MCF 10A (cell line): ENCODE data around the gene SBK1. TPM values are rescaled to one million over a fixed set of nuclear protein-coding genes. Genes with fewer than 3 reads are reported as not detected.
"Not testable (repeated sequence)": the region's sequence is repeated elsewhere in the genome, so short reads cannot be mapped to it uniquely, and the experiment has no call there.

Experiments used
- BruUV-seq: library from RNA; stranded (reverse); fragments of 400-500 nt; replicated peaks from 2 replicates; lab custom pipeline; 2021; lab: Mats Ljungman, UMichigan
- CTCF ChIA-PET: fragments of 300-600 bp; sonication (Branson Sonifier 250); formaldehyde crosslinking; extraction: SDS; loops from one replicate; lab custom pipeline; 2021; ENCODE audit warnings: antibody characterized with exemption, inconsistent platforms; lab: Yijun Ruan, JAX
- POLR2A ChIA-PET: fragments of 300-600, 350-650 bp; sonication (Branson Sonifier 250); formaldehyde crosslinking; extraction: SDS; loops from one replicate; lab custom pipeline; 2020; ENCODE audit warnings: antibody characterized with exemption, inconsistent platforms; lab: Yijun Ruan, JAX
- DNase-seq: peaks from one replicate; pipeline ENCODE4 v3.0.0-alpha.2; 2018; ENCODE audit not compliant: unreplicated experiment
- H3K27ac Mint-ChIP-seq: one replicate; pipeline ENCODE4 v1.8.0; 2022; ENCODE audit warnings: mild to moderate bottlenecking, low read depth, mixed read lengths; ENCODE audit not compliant: unreplicated experiment
- H3K27me3 Mint-ChIP-seq: one replicate; pipeline ENCODE4 v1.8.0; 2022; ENCODE audit warnings: mixed read lengths; ENCODE audit not compliant: insufficient read depth, unreplicated experiment
- H3K36me3 Mint-ChIP-seq: one replicate; pipeline ENCODE4 v1.8.0; 2022; ENCODE audit warnings: mild to moderate bottlenecking, moderate library complexity, mixed read lengths; ENCODE audit not compliant: insufficient read depth, unreplicated experiment
- H3K4me1 Mint-ChIP-seq: one replicate; pipeline ENCODE4 v1.8.0; 2022; ENCODE audit warnings: mixed read lengths; ENCODE audit not compliant: insufficient read depth, unreplicated experiment
- H3K4me3 Mint-ChIP-seq: one replicate; pipeline ENCODE4 v1.8.0; 2022; ENCODE audit warnings: mild to moderate bottlenecking, moderate library complexity, mixed read lengths; ENCODE audit not compliant: unreplicated experiment
- H3K9me3 Mint-ChIP-seq: one replicate; pipeline ENCODE4 v1.8.0; 2022; ENCODE audit warnings: mixed read lengths; ENCODE audit not compliant: unreplicated experiment
- CTCF ChIP-seq: fragments of 200-600 bp; IDR thresholded peaks from one replicate; pipeline ENCODE4 v1.8.0; 2022; ENCODE audit warnings: antibody characterized with exemption, mild to moderate bottlenecking; ENCODE audit not compliant: unreplicated experiment
- intact Hi-C: fragments of 100-400 bp; cut with micrococcal nuclease; formaldehyde crosslinking; loops from 2 replicates; pipeline ENCODE4 v1.14.1; 2022
- total RNA-seq: library from RNA; stranded (reverse); gene quantifications from 2 replicates; pipeline ENCODE4 v1.2.3, GENCODE V29; 2022

The SBK1 gene
- total RNA-seq, 1 experiment from 2014 or later: 0.14 TPM

- no peak overlapping the region for H3K27ac Mint-ChIP-seq
- POLR2A ChIA-PET: no interaction called here
- no peaks in the 10 kb centered on the region for H3K9me3 Mint-ChIP-seq
- no peaks in the 10 kb centered on the region for H3K4me1 Mint-ChIP-seq
- peak; percentile 86 for TF ChIP-seq CTCF
- no peak overlapping the region for H3K4me3 Mint-ChIP-seq
- CTCF ChIA-PET: interaction anchor here (0.5 to 6.4 kb wide), 18 partner anchors 11 to 1336 kb away, joined by 3 to 85 read pairs (median 4); no protein-coding TSS in a partner anchor
- H3K27me3 Mint-ChIP-seq: no peaks in the 10 kb centered on the region
- intact Hi-C loops: no loop called here
- no peaks in the 10 kb centered on the region for H3K36me3 Mint-ChIP-seq
- BruUV-seq: no TSS peak
- DNase-seq: peak; percentile 40
These were observed 29.5 kb downstream of the SBK1 start for GRCh38 chr16:28321700-28322411.

- CTCF ChIA-PET: interaction anchor here (0.6 to 1.2 kb wide), 4 partner anchors 46 to 782 kb away, joined by 3 to 5 read pairs (median 4); no protein-coding TSS in a partner anchor
- POLR2A ChIA-PET: no interaction called here
- TF ChIP-seq CTCF: no peak
- Mint-ChIP-seq H3K27ac (no peak overlapping the region), H3K27me3 (no peaks in the 10 kb centered on the region), H3K4me3 (no peak overlapping the region), H3K36me3 (no peaks in the 10 kb centered on the region), H3K9me3 (no peaks in the 10 kb centered on the region), H3K4me1 (no peaks in the 10 kb centered on the region)
- BruUV-seq: no TSS peak
- no peak for DNase-seq
- intact Hi-C loops: no loop called here
These were observed 32.0 kb downstream of the SBK1 start for GRCh38 chr16:28324235-28324886.

- Mint-ChIP-seq H3K27ac (no peak overlapping the region), H3K4me1 (no peaks in the 10 kb centered on the region), H3K36me3 (no peaks in the 10 kb centered on the region), H3K9me3 (no peaks in the 10 kb centered on the region), H3K4me3 (no peak overlapping the region), H3K27me3 (no peaks in the 10 kb centered on the region)
- no peak for TF ChIP-seq CTCF
- no peak for DNase-seq
- intact Hi-C loops: no loop called here
- CTCF ChIA-PET: interaction anchor here (0.6 to 0.7 kb wide), 2 partner anchors 47 to 782 kb away, joined by 3 read pairs; no protein-coding TSS in a partner anchor
- no TSS peak for BruUV-seq
- POLR2A ChIA-PET: no interaction called here
These were observed 32.6 kb downstream of the SBK1 start for GRCh38 chr16:28324887-28325279.

- no peaks in the 10 kb centered on the region for H3K36me3 Mint-ChIP-seq
- CTCF ChIA-PET: interaction anchor here (0.9 to 1.0 kb wide), 2 partner anchors 9 to 10 kb away, joined by 3 to 4 read pairs; no protein-coding TSS in a partner anchor
- peak; percentile 43 for DNase-seq
- no peaks in the 10 kb centered on the region for H3K27me3 Mint-ChIP-seq
- POLR2A ChIA-PET: interaction anchor here (0.6 kb wide), 1 partner anchor 16 kb away, joined by 3 read pairs; no protein-coding TSS in a partner anchor
- peak; percentile 45 for TF ChIP-seq CTCF
- H3K27ac Mint-ChIP-seq: no peak overlapping the region
- no TSS peak for BruUV-seq
- intact Hi-C loops: no loop called here
- no peak overlapping the region for H3K4me3 Mint-ChIP-seq
- no peaks in the 10 kb centered on the region for H3K4me1 Mint-ChIP-seq
- H3K9me3 Mint-ChIP-seq: no peaks in the 10 kb centered on the region
These were observed 34.7 kb downstream of the SBK1 start for GRCh38 chr16:28326881-28327610.

- H3K36me3 Mint-ChIP-seq, H3K27ac Mint-ChIP-seq, DNase-seq, intact Hi-C loops, POLR2A ChIA-PET, H3K9me3 Mint-ChIP-seq, H3K4me3 Mint-ChIP-seq, H3K27me3 Mint-ChIP-seq, BruUV-seq, H3K4me1 Mint-ChIP-seq: not testable (repeated sequence)
- CTCF ChIA-PET: interaction anchor here (0.6 kb wide), 1 partner anchor 12 kb away, joined by 3 read pairs; no protein-coding TSS in a partner anchor
These were observed 37.9 kb downstream of the SBK1 start for GRCh38 chr16:28330232-28330631.
